ENCODE measurements around the gene CCDC201.

Gene CCDC201

GRCh38 chr7:45892407-45893035, 19.6 kb upstream of the CCDC201 start:
- no peak for DNase-seq

GRCh38 chr7:45891462-45892402, 18.9 kb upstream of the CCDC201 start:
- no peak for DNase-seq

GRCh38 chr7:45890902-45891461, 18.1 kb upstream of the CCDC201 start:
- DNase-seq, result no peak

GRCh38 chr7:45890125-45890901, 17.4 kb upstream of the CCDC201 start:
- no peak for DNase-seq

GRCh38 chr7:45889367-45890067, 16.6 kb upstream of the CCDC201 start:
- no peak for DNase-seq

- no peak for DNase-seq
Observed at GRCh38 chr7:45888993-45889366, 16.1 kb upstream of the CCDC201 start.

- no peak for DNase-seq
Observed at GRCh38 chr7:45888185-45888992, 15.5 kb upstream of the CCDC201 start, which contains the start of gene IGFBP1. IGFBP1 (plus strand) TSS chr7:45888488; CDS start chr7:45888653, 165 bp downstream.

GRCh38 chr7:45886931-45887667, 14.2 kb upstream of the CCDC201 start:
- no peak for DNase-seq

GRCh38 chr7:45885264-45885882, 12.5 kb upstream of the CCDC201 start:
- no peak for DNase-seq

- no peak for DNase-seq
Observed at GRCh38 chr7:45884136-45884535, 11.3 kb upstream of the CCDC201 start.

- DNase-seq, result no peak
Observed at GRCh38 chr7:45882465-45882810, 9.6 kb upstream of the CCDC201 start.

- DNase-seq, result no peak
Observed at GRCh38 chr7:45881759-45882464, 9.0 kb upstream of the CCDC201 start.

GRCh38 chr7:45881280-45881758, 8.4 kb upstream of the CCDC201 start:
- DNase-seq, result no peak

- DNase-seq, result no peak
Observed at GRCh38 chr7:45880433-45880860, 7.6 kb upstream of the CCDC201 start.

- DNase-seq, result no peak
Observed at GRCh38 chr7:45878457-45879144, 5.7 kb upstream of the CCDC201 start.

GRCh38 chr7:45876519-45876918, 3.6 kb upstream of the CCDC201 start:
- DNase-seq, result no peak

- no peak for DNase-seq
Observed at GRCh38 chr7:45874408-45875131, 1.7 kb upstream of the CCDC201 start.

- DNase-seq, result no peak
Observed at GRCh38 chr7:45873355-45873754, 473 bp upstream of the CCDC201 start.

All from activated T-cell treated with anti-CD3 and anti-CD28 coated beads for 4 hours (primary cell).